K562 (cell line): ENCODE results near the gene KIF1A. TPM values are rescaled to one million over a fixed set of nuclear protein-coding genes. Genes with fewer than 3 reads are reported as not detected.

Source experiments
- ATAC-seq: fragments of 200-7000 bp; cut with Tn5 transposase; 3 replicates; pipeline ENCODE4 v1.9.1; 2020; ENCODE audit warnings: moderate library complexity
- BruUV-seq: library from RNA; stranded (reverse); fragments of 400-500 nt; replicated peaks from 2 replicates; lab custom pipeline; 2021; lab: Mats Ljungman, UMichigan
- CTCF ChIA-PET: fragments of 300-600 bp; formaldehyde crosslinking; extraction: SDS; loops from one replicate; lab custom pipeline; 2021; ENCODE audit warnings: low intra/inter-chr PET ratio; lab: Yijun Ruan, JAX
- POLR2A ChIA-PET: fragments of 300-600, 350-650 bp; sonication (Branson Sonifier 250); formaldehyde crosslinking; extraction: SDS; loops from one replicate; lab custom pipeline; 2021; ENCODE audit warnings: antibody characterized with exemption, inconsistent platforms; lab: Yijun Ruan, JAX
- DNase-seq, 4 experiments: peaks; one replicate each; pipeline versions ENCODE4 v3.0.0 to v3.0.0-alpha.2; 2011 to 2018; ENCODE audit warnings: low spot score in 3 of 4, mixed read lengths in 3 of 4; ENCODE audit errors: extremely low read depth in 1 of 4
- FAIRE-seq: peaks from 2 replicates; lab custom pipeline; 2011; peaks lifted over from hg19 to GRCh38; lab: Jason Lieb, UNC
- H2AFZ ChIP-seq: 2 replicates; pipeline ENCODE4 v1.6.0; 2011; ENCODE audit warnings: low read depth, low read length, control low read depth, inconsistent platforms
- H3K27ac ChIP-seq: fragments of 200-600 bp; 3 replicates; pipeline ENCODE4 v1.8.0; 2011; ENCODE audit warnings: low read depth, mild to moderate bottlenecking, control low read depth, inconsistent platforms, low read length, moderate library complexity, mixed read lengths; ENCODE audit errors: extremely low read depth
- H3K27me3 ChIP-seq, 2 experiments: fragments of 300-600 bp in 1 of 2; 2 replicates in 1 of 2; 3 replicates in 1 of 2; pipeline versions ENCODE4 v1.6.0 to v1.8.0; 2011; ENCODE audit warnings: inconsistent platforms in 2 of 2, low read length in 2 of 2, mild to moderate bottlenecking in 1 of 2, mixed read lengths in 1 of 2, moderate library complexity in 1 of 2; ENCODE audit not compliant: control insufficient read depth in 2 of 2, insufficient read depth in 2 of 2
- H3K36me3 ChIP-seq: fragments of 300-600 bp; 3 replicates; pipeline ENCODE4 v1.8.0; 2011; ENCODE audit warnings: mild to moderate bottlenecking, low read length, inconsistent platforms; ENCODE audit not compliant: control insufficient read depth, insufficient read depth
- H3K4me1 ChIP-seq, 2 experiments: fragments of 200-600 bp in 1 of 2; replicated peaks in 1 of 2; 2 replicates in 1 of 2; 3 replicates in 1 of 2; pipeline versions ENCODE4 v1.5.1 to v1.8.0; 2011; ENCODE audit warnings: inconsistent platforms in 2 of 2, low read length in 2 of 2, mild to moderate bottlenecking in 1 of 2, mixed read lengths in 1 of 2, moderate library complexity in 1 of 2; ENCODE audit not compliant: control insufficient read depth in 2 of 2, insufficient read depth in 2 of 2
- H3K4me2 ChIP-seq: 2 replicates; pipeline ENCODE4 v1.6.1; 2011; ENCODE audit warnings: low read length, control low read depth, inconsistent platforms, mixed read lengths; ENCODE audit not compliant: insufficient read depth
- H3K4me3 ChIP-seq: fragments of 200-600 bp; sonication (generic), shearing (Covaris generic); 2 replicates; pipeline ENCODE4 v1.5.1; 2016; ENCODE audit warnings: control low read depth, inconsistent platforms
- H3K79me2 ChIP-seq: fragments of 200-600 bp; 3 replicates; pipeline ENCODE4 v1.8.0; 2011; ENCODE audit warnings: low read length, inconsistent platforms; ENCODE audit not compliant: control insufficient read depth, insufficient read depth
- H3K9ac ChIP-seq, 2 experiments: 2 replicates each; pipeline versions ENCODE4 v1.6.0 to v1.6.1; 2011; ENCODE audit warnings: low read depth in 2 of 2, low read length in 2 of 2, control low read depth in 1 of 2, inconsistent platforms in 1 of 2, mild to moderate bottlenecking in 1 of 2, mixed read lengths in 1 of 2; ENCODE audit not compliant: insufficient read depth in 1 of 2
- H3K9me1 ChIP-seq: one replicate; pipeline ENCODE4 v1.6.0; 2011; ENCODE audit warnings: inconsistent platforms, mild to moderate bottlenecking, low read length, moderate library complexity; ENCODE audit not compliant: control insufficient read depth, insufficient read depth
- H3K9me3 ChIP-seq: replicated peaks from 2 replicates; pipeline ENCODE4 v1.5.1; 2011; ENCODE audit warnings: low read depth, low read length, inconsistent platforms; ENCODE audit not compliant: control insufficient read depth, insufficient read depth
- H4K20me1 ChIP-seq: replicated peaks from 2 replicates; pipeline ENCODE4 v1.6.1; 2011; ENCODE audit warnings: low read length, inconsistent platforms, mixed read lengths; ENCODE audit not compliant: control insufficient read depth, insufficient read depth
- ATF7 ChIP-seq: fragments of 450-650 bp; IDR thresholded peaks from 2 replicates; pipeline ENCODE4 v1.7.1; 2014; ENCODE audit warnings: mild to moderate bottlenecking, moderate library complexity
- CHD1 ChIP-seq: fragments of 200-600 bp; sonication (generic); IDR thresholded peaks from one replicate; pipeline ENCODE4 v1.6.1; 2012; ENCODE audit warnings: mild to moderate bottlenecking, moderate library complexity, low read length, inconsistent platforms
- E2F6 ChIP-seq, 2 experiments: IDR thresholded peaks; 2 replicates each; pipeline ENCODE4 v1.6.1; 2011; ENCODE audit warnings: borderline replicate concordance in 1 of 2, control low read depth in 1 of 2, low read depth in 1 of 2, low read length in 1 of 2, mild to moderate bottlenecking in 1 of 2, mixed read lengths in 1 of 2, moderate library complexity in 1 of 2; ENCODE audit not compliant: insufficient read depth in 1 of 2, insufficient read length in 1 of 2, poor library complexity in 1 of 2, severe bottlenecking in 1 of 2; ENCODE audit errors: extremely low read depth in 1 of 2
- HNRNPUL1 ChIP-seq: fragments of 200-400 bp; formaldehyde crosslinking; IDR thresholded peaks from 2 replicates; pipeline ENCODE4 v1.6.1; 2017; ENCODE audit warnings: low read length
- L3MBTL2 ChIP-seq: fragments of 450-650 bp; IDR thresholded peaks from 2 replicates; pipeline ENCODE4 v1.6.1; 2016; ENCODE audit warnings: mild to moderate bottlenecking, moderate library complexity
- MEF2A ChIP-seq: IDR thresholded peaks from 2 replicates; pipeline ENCODE4 v1.6.1; 2011; ENCODE audit warnings: low read depth, mild to moderate bottlenecking, low read length, moderate library complexity; ENCODE audit not compliant: control insufficient read depth
- NCOA4 ChIP-seq: fragments of 450-650 bp; IDR thresholded peaks from 2 replicates; pipeline ENCODE4 v1.6.1; 2018; ENCODE audit warnings: mild to moderate bottlenecking; ENCODE audit not compliant: partially characterized antibody
- NFE2 ChIP-seq: IDR thresholded peaks from 2 replicates; pipeline ENCODE4 v1.6.1; 2014; ENCODE audit warnings: antibody characterized with exemption, low read depth
- NFIX ChIP-seq: fragments of 250-450 bp; sonication (Bioruptor Pico); IDR thresholded peaks from 2 replicates; pipeline ENCODE4 v1.4.0; 2020; ENCODE audit warnings: low read depth, mild to moderate bottlenecking, moderate library complexity
- POLR2G ChIP-seq: fragments of 200-400 bp; formaldehyde crosslinking; IDR thresholded peaks from 2 replicates; pipeline ENCODE4 v1.6.1; 2017; ENCODE audit warnings: low read depth, mild to moderate bottlenecking, antibody characterized with exemption, low read length, moderate library complexity
- POU5F1 ChIP-seq: fragments of 150-350 bp; IDR thresholded peaks from 2 replicates; pipeline ENCODE4 v1.6.1; 2014; ENCODE audit warnings: borderline replicate concordance, low read length, low read depth, mild to moderate bottlenecking; ENCODE audit not compliant: partially characterized antibody
- SNRNP70 ChIP-seq: fragments of 200-400 bp; formaldehyde crosslinking; optimal IDR thresholded peaks from 2 replicates; pipeline ENCODE3; 2017; ENCODE audit warnings: low read depth, low read length
- TCF7L2 ChIP-seq: fragments of 150-350 bp; IDR thresholded peaks from 2 replicates; pipeline ENCODE4 v1.6.1; 2016; ENCODE audit warnings: low read depth, mild to moderate bottlenecking, low read length, moderate library complexity
- ZNF140 ChIP-seq: fragments of 250-450 bp; sonication (Bioruptor Pico); IDR thresholded peaks from 2 replicates; pipeline ENCODE4 v1.8.0; 2021; ENCODE audit warnings: moderate library complexity, mild to moderate bottlenecking, inconsistent platforms
- ZNF41 ChIP-seq: fragments of 250-450 bp; sonication (Bioruptor Pico); conservative IDR thresholded peaks from 2 replicates; pipeline ENCODE4 v1.4.0; 2020; ENCODE audit warnings: mild to moderate bottlenecking
- ZNF77 ChIP-seq: fragments of 250-450 bp; sonication (Bioruptor Pico); IDR thresholded peaks from 2 replicates; pipeline ENCODE4 v1.5.0; 2020
- WGBS: fragments of 100-300 bp; shearing (Covaris generic); methylation state at CpG from one replicate; pipeline ENCODE4 v1.1.6; 2016; ENCODE audit warnings: low coverage, mixed read lengths; ENCODE audit not compliant: insufficient coverage; ENCODE audit errors: missing lambda C conversion rate; 5-methylcytosine and 5-hydroxymethylcytosine counted together
- in situ Hi-C: fragments of 300-500 bp; cut with MboI; formaldehyde crosslinking; loops from 4 replicates; pipeline ENCODE4 v1.15.0; 2018; ENCODE audit warnings: inconsistent platforms, mixed read lengths
- intact Hi-C: fragments of 100-400 bp; cut with micrococcal nuclease; formaldehyde crosslinking; loops from 2 replicates; pipeline ENCODE4 v1.14.2; 2022
- polyA plus RNA-seq, 8 experiments: library from polyadenylated mRNA; depleted of rRNA in 4 of 8; stranded (reverse) in 5 of 8; unstranded in 3 of 8; fragments of >200 nt; fragmentation: Nextera tagmentation in 2 of 8; fragmentation: Illumina TruSeq in 1 of 8; extraction: Ambion mirVana in 2 of 8; extraction: Trizol in 1 of 8; gene quantifications; 2 replicates each; pipeline versions ENCODE4 v1.2.1 to v1.2.3, GENCODE V29; 2011 to 2014; ENCODE audit warnings: inconsistent platforms in 1 of 8, missing spikeins in 1 of 8
- total RNA-seq, 7 experiments: library from RNA; depleted of rRNA in 6 of 7; stranded (reverse); fragments of >200 nt in 6 of 7; fragmentation: Illumina TruSeq in 2 of 7; extraction: Trizol in 2 of 7; gene quantifications; 2 replicates each; pipeline versions ENCODE4 v1.2.1 to v1.2.3, GENCODE V29; 2011 to 2021; ENCODE audit warnings: low replicate concordance in 1 of 7

Gene KIF1A
- total and polyA plus RNA-seq, 9 of the 15 experiments (the other 6 are each of a cell fraction or from before 2014, with no cell fraction given): 0.07 to 1.4 (median 0.45) TPM; not detected in 2

GRCh38 chr2:240784629-240785423 is 35.2 kb downstream of the KIF1A start:
- BruUV-seq: no TSS peak
- TF ChIP-seq HNRNPUL1: no peak
- no peak for TF ChIP-seq TCF7L2
- no peak for TF ChIP-seq SNRNP70
- TF ChIP-seq ATF7: no peak
- no peak for TF ChIP-seq MEF2A
- TF ChIP-seq POU5F1: no peak
- TF ChIP-seq CHD1: no peak
- TF ChIP-seq POLR2G: no peak
- no peak for TF ChIP-seq ZNF140
- TF ChIP-seq NFE2: no peak
- no peak for TF ChIP-seq L3MBTL2
- no peak for TF ChIP-seq NFIX (CRISPR knock-in tag)
- no peak for TF ChIP-seq E2F6 (IDR thresholded peaks at IDR 0.05; ENCODE audit: borderline replicate concordance in 1 of 2, extremely low read depth in 1 of 2, insufficient read depth in 1 of 2, insufficient read length in 1 of 2, low read depth in 1 of 2, low read length in 1 of 2, poor library complexity in 1 of 2, severe bottlenecking in 1 of 2)
- no peak for TF ChIP-seq ZNF77 (CRISPR knock-in tag)
- no peak for TF ChIP-seq NCOA4
- TF ChIP-seq ZNF41: no peak

More at GRCh38 chr2:240784629-240785423, 35.2 kb downstream of the KIF1A start:
- no peak overlapping the region for H3K4me3 ChIP-seq
- H2AFZ ChIP-seq: no peak overlapping the region
- intact Hi-C loops (no loop called here), in situ Hi-C loops (no loop called here)
- peaks cover 0 to 7% of the 10 kb centered on the region in 2 experiments; a peak in 1 of 5 replicates for H3K27me3 ChIP-seq
- no peaks in the 10 kb centered on the region for H3K9me3 ChIP-seq
- WGBS: 11% methylated on average over 15 of the region's 25 CpGs
- peaks cover 0 to 17% of the 10 kb centered on the region in 2 experiments; a peak in 1 of 5 replicates for H3K4me1 ChIP-seq
- H3K4me2 ChIP-seq: no peak overlapping the region
- no peaks in the 10 kb centered on the region for H3K9me1 ChIP-seq
- ChIA-PET CTCF (no interaction called here), POLR2A (interaction anchor here (0.6 kb wide), 1 partner anchor 635 kb away, joined by 5 read pairs; no protein-coding TSS in a partner anchor)
- H3K79me2 ChIP-seq: no peaks in the 10 kb centered on the region
- no peak overlapping the region for H3K27ac ChIP-seq
- no peaks in the 10 kb centered on the region for H4K20me1 ChIP-seq
- FAIRE-seq: no peak
- no peaks in the 10 kb centered on the region for H3K36me3 ChIP-seq
- DNase-seq: no peak
- H3K9ac ChIP-seq: no peak overlapping the region
- ATAC-seq: no peak
